ENCODE data around the gene MACROD2.
"Not testable (repeated sequence)": the region's sequence is repeated elsewhere in the genome, so short reads cannot be mapped to it uniquely, and the experiment has no call there.

Gene MACROD2

GRCh38 chr20:15756002-15756753 lies 1760.9 kb downstream of the MACROD2 start:
- no peak for DNase-seq

- no peak for DNase-seq
Observed at GRCh38 chr20:15756754-15757115, 1761.4 kb downstream of the MACROD2 start.

GRCh38 chr20:15759594-15759993 lies 1764.3 kb downstream of the MACROD2 start:
- DNase-seq = no peak

- no peak for DNase-seq
Observed at GRCh38 chr20:15760001-15760621, 1764.8 kb downstream of the MACROD2 start.

- no peak for DNase-seq
Observed at GRCh38 chr20:15763366-15763765, 1768.0 kb downstream of the MACROD2 start.

GRCh38 chr20:15767586-15767985 lies 1772.3 kb downstream of the MACROD2 start:
- DNase-seq = no peak

- DNase-seq = no peak
Observed at GRCh38 chr20:15767999-15768741, 1772.9 kb downstream of the MACROD2 start.

GRCh38 chr20:15772826-15773225 lies 1777.5 kb downstream of the MACROD2 start:
- DNase-seq = no peak

- no peak for DNase-seq
Observed at GRCh38 chr20:15774926-15775325, 1779.6 kb downstream of the MACROD2 start.

- no peak for DNase-seq
Observed at GRCh38 chr20:15776770-15777466, 1781.6 kb downstream of the MACROD2 start.

GRCh38 chr20:15784020-15784419 lies 1788.7 kb downstream of the MACROD2 start:
- no peak for DNase-seq

- DNase-seq = no peak
Observed at GRCh38 chr20:15789079-15789478, 1793.8 kb downstream of the MACROD2 start.

GRCh38 chr20:15792855-15793254 lies 1797.5 kb downstream of the MACROD2 start:
- DNase-seq = no peak

GRCh38 chr20:15794409-15794808 lies 1799.1 kb downstream of the MACROD2 start:
- DNase-seq = no peak

GRCh38 chr20:15795305-15796019 lies 1800.1 kb downstream of the MACROD2 start:
- DNase-seq = no peak

- DNase-seq = no peak
Observed at GRCh38 chr20:15799871-15800270, 1804.6 kb downstream of the MACROD2 start.

- no peak for DNase-seq
Observed at GRCh38 chr20:15802020-15802419, 1806.7 kb downstream of the MACROD2 start.

- no peak for DNase-seq
Observed at GRCh38 chr20:15805154-15805553, 1809.8 kb downstream of the MACROD2 start.

- DNase-seq = no peak
Observed at GRCh38 chr20:15806105-15806504, 1810.8 kb downstream of the MACROD2 start.

GRCh38 chr20:15807271-15807670 lies 1812.0 kb downstream of the MACROD2 start:
- DNase-seq = no peak

GRCh38 chr20:15807771-15808170 lies 1812.5 kb downstream of the MACROD2 start:
- DNase-seq = not testable (repeated sequence)

- DNase-seq = no peak
Observed at GRCh38 chr20:15811951-15812350, 1816.6 kb downstream of the MACROD2 start.

GRCh38 chr20:15812696-15813095 lies 1817.4 kb downstream of the MACROD2 start:
- DNase-seq = no peak
